ENCODE data around the gene TRAPPC14.
A peak's percentile ranks its signal among the peaks of the same experiment; 100 is the strongest.

The TRAPPC14 gene

GRCh38 chr7:100163006-100163531 is 4.5 kb upstream of the TRAPPC14 start:
- no peak overlapping the region for H3K4me3 ChIP-seq (ENCODE audit: control insufficient read depth, low read depth, low read length)
- TF ChIP-seq, protein P1, sequence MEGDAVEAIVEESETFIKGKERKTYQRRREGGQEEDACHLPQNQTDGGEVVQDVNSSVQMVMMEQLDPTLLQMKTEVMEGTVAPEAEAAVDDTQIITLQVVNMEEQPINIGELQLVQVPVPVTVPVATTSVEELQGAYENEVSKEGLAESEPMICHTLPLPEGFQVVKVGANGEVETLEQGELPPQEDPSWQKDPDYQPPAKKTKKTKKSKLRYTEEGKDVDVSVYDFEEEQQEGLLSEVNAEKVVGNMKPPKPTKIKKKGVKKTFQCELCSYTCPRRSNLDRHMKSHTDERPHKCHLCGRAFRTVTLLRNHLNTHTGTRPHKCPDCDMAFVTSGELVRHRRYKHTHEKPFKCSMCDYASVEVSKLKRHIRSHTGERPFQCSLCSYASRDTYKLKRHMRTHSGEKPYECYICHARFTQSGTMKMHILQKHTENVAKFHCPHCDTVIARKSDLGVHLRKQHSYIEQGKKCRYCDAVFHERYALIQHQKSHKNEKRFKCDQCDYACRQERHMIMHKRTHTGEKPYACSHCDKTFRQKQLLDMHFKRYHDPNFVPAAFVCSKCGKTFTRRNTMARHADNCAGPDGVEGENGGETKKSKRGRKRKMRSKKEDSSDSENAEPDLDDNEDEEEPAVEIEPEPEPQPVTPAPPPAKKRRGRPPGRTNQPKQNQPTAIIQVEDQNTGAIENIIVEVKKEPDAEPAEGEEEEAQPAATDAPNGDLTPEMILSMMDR (conservative IDR thresholded peaks at IDR 0.05; ENCODE audit: control insufficient read depth, insufficient read depth, low read depth, low read length) = no peak
- DNase-seq (ENCODE audit: low read depth) = no peak

- DNase-seq (ENCODE audit: low read depth) = no peak
- TF ChIP-seq, protein P1 (conservative IDR thresholded peaks at IDR 0.05; ENCODE audit: control insufficient read depth, insufficient read depth, low read depth, low read length) = no peak
- no peak overlapping the region for H3K4me3 ChIP-seq (ENCODE audit: control insufficient read depth, low read depth, low read length)
These were observed 1.5 kb upstream of the TRAPPC14 start for GRCh38 chr7:100160067-100160466.

- H3K4me3 ChIP-seq (ENCODE audit: control insufficient read depth, low read depth, low read length) = peak overlapping the region; percentile 57
- TF ChIP-seq, protein P1 (conservative IDR thresholded peaks at IDR 0.05; ENCODE audit: control insufficient read depth, insufficient read depth, low read depth, low read length) = no peak
- peak; percentile 12 for DNase-seq (ENCODE audit: low read depth)
These were observed 638 bp upstream of the TRAPPC14 start for GRCh38 chr7:100159099-100159623.

DNA sequence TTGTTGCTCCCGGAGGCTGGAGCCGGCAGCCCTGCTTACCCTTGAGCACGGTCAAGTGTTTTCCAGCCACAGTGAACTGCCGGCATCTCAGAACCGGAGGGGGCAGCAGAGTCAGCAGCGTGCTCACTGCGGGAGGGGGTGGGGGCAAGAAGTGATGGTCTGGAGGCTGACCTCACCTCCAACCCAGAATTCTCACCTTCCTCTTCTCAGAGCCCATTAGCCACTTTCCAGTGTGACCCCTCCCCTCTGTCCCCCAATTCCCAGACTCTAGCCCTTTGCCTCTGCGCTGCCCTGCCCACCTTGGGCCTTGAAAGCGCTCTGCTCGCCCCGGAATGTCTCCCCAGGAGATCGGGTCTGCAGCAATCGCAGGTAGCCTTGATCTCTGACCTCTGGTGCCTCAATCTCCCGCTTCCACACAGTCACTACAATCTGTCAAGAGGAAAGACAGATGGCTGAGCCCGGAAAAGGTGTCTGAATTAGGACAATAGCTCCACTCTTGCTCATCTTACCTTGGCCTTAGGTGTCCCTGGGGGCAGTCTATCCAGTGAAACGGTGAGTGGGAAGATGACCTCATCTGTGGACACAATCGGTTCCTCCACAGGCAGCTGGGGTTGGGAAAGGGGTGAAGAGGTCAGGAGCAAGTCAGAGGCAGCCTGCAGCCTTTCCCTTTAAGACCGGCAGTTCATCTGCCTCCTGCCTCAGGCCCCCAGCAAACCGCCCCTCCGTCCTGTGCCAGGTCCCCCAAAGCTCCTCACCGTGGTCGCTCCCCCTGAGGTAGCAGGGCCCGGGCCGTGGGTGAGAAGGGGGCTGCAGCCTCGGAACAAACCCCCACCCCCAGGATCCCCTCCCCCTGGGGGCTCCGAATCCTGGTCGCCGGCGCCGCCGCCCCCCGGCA is 942 bp downstream of the TRAPPC14 start:
- TF ChIP-seq, protein P1 (conservative IDR thresholded peaks at IDR 0.05; ENCODE audit: control insufficient read depth, insufficient read depth, low read depth, low read length) = peak; percentile 27
- DNase-seq (ENCODE audit: low read depth) = peak; percentile 82
- H3K4me3 ChIP-seq (ENCODE audit: control insufficient read depth, low read depth, low read length) = peak overlapping the region; percentile 57

DNA sequence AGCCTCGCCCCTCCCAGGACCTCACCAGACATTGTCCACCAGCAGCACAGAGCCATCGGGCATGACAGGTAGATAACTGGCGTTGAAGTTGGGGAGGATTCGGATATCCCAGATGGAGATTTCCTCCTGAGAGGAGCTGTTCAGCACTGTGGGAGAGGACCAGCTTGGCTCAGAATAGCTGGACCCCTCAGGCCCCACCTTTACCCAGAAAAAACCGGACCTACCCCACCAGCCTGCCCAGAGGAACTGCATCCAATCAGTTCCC is 1.5 kb downstream of the TRAPPC14 start:
- TF ChIP-seq, protein P1 (conservative IDR thresholded peaks at IDR 0.05; ENCODE audit: control insufficient read depth, insufficient read depth, low read depth, low read length) = no peak
- peak overlapping the region; percentile 57 for H3K4me3 ChIP-seq (ENCODE audit: control insufficient read depth, low read depth, low read length)
- DNase-seq (ENCODE audit: low read depth) = no peak

- TF ChIP-seq, protein P1 (conservative IDR thresholded peaks at IDR 0.05; ENCODE audit: control insufficient read depth, insufficient read depth, low read depth, low read length) = no peak
- no peak overlapping the region for H3K4me3 ChIP-seq (ENCODE audit: control insufficient read depth, low read depth, low read length)
- DNase-seq (ENCODE audit: low read depth) = no peak
These were observed 2.0 kb downstream of the TRAPPC14 start for GRCh38 chr7:100156331-100157068.

All from fibroblast of mammary gland (primary cell).